ENCODE results near the gene CCDC57. TPM values are rescaled to one million over a fixed set of nuclear protein-coding genes. Genes with fewer than 3 reads are reported as not detected.

CCDC57 gene
- total and polyA plus RNA-seq, 9 of the 15 experiments (the other 6 are each of a cell fraction or from before 2014, with no cell fraction given): 0.83 to 36.2 (median 13.6) TPM

- TF ChIP-seq BCL6 (CRISPR knock-in tag; IDR thresholded peaks at IDR 0.05): no peak
- peak; percentile 44; the same call in 1 of the 2 replicates for TF ChIP-seq CEBPG (CRISPR knock-in tag; IDR thresholded peaks at IDR 0.05)
- TF ChIP-seq CEBPG (tag; conservative IDR thresholded peaks at IDR 0.05 in 1 of 2, IDR thresholded peaks at IDR 0.05 in 1 of 2): no peak
- no peak for TF ChIP-seq ZNF717 (CRISPR knock-in tag; IDR thresholded peaks at IDR 0.05)
- TF ChIP-seq CREM (IDR thresholded peaks at IDR 0.05; ENCODE audit: low read depth): no peak
- TF ChIP-seq MECOM (CRISPR knock-in tag; IDR thresholded peaks at IDR 0.05): no peak
- no peak for TF ChIP-seq ZNF518B (CRISPR knock-in tag; IDR thresholded peaks at IDR 0.05)
- no peak for TF ChIP-seq NR4A1 (CRISPR knock-in tag; IDR thresholded peaks at IDR 0.05)
- TF ChIP-seq NR4A1 (tag; IDR thresholded peaks at IDR 0.05): 0 out of 2 replicates have a peak, but pooled peaks have one; percentile 28
- no peak for TF ChIP-seq LCOR (CRISPR knock-in tag; IDR thresholded peaks at IDR 0.05)
- TF ChIP-seq ARID1B (IDR thresholded peaks at IDR 0.05): 0 out of 2 replicates have a peak, but pooled peaks have one; percentile 23
- TF ChIP-seq HEY1 (CRISPR knock-in tag; IDR thresholded peaks at IDR 0.05; ENCODE audit: borderline replicate concordance): no peak
- peak; percentile 90 for TF ChIP-seq EGR1 (conservative IDR thresholded peaks at IDR 0.05)
- no peak for TF ChIP-seq TBL1XR1 (IDR thresholded peaks at IDR 0.05; ENCODE audit: low read length in 2 of 2)
- no peak for TF ChIP-seq HMGXB4 (CRISPR knock-in tag; IDR thresholded peaks at IDR 0.05)
- TF ChIP-seq MTA3 (IDR thresholded peaks at IDR 0.05; ENCODE audit: borderline replicate concordance): no peak
- no peak for TF ChIP-seq SFPQ (IDR thresholded peaks at IDR 0.05; ENCODE audit: low read depth, low read length)
- TF ChIP-seq ZNF398 (CRISPR knock-in tag; IDR thresholded peaks at IDR 0.05): no peak
- no peak for TF ChIP-seq ZNF589 (CRISPR knock-in tag; IDR thresholded peaks at IDR 0.05; ENCODE audit: low read depth)
- no peak for TF ChIP-seq CHD2 (IDR thresholded peaks at IDR 0.05; ENCODE audit: low read depth, low read length)
Measured at GRCh38 chr17:82213251-82214011, 789 bp upstream of the CCDC57 start (continued).
